ENCODE measurements around the gene TMPRSS6. TPM values are rescaled to one million over a fixed set of nuclear protein-coding genes. Genes with fewer than 3 reads are reported as not detected.

The TMPRSS6 gene
- total and polyA plus RNA-seq, 2 of the 8 experiments (the other 6 are each of a cell fraction or from before 2014, with no cell fraction given), result 0.02 TPM; not detected in 1

GRCh38 chr22:37094239-37094638 is 15.3 kb downstream of the TMPRSS6 start:
- Histone ChIP-seq H3K9ac (replicated peaks in 1 of 4; ENCODE audit: extremely low read depth in 1 of 4, low read depth in 3 of 4, low read length in 3 of 4) (no peak overlapping the region), H2BK12ac (ENCODE audit: low read depth, low read length) (no peak overlapping the region), H3K36me3 (ENCODE audit: control insufficient read depth in 2 of 4, insufficient read depth in 4 of 4, low read length in 3 of 4) (no peaks in the 10 kb centered on the region), H3K23ac (ENCODE audit: insufficient read length) (no peak overlapping the region), H4K20me1 (replicated peaks in 1 of 2; ENCODE audit: control insufficient read depth in 1 of 2, insufficient read depth in 2 of 2, low read length in 2 of 2) (no peaks in the 10 kb centered on the region), H3K18ac (ENCODE audit: extremely low read depth, low read length) (no peak overlapping the region), H2BK5ac (ENCODE audit: low read depth, low read length) (no peak overlapping the region), H3K23me2 (ENCODE audit: low read depth, low read length) (no peaks in the 10 kb centered on the region), H3K14ac (ENCODE audit: insufficient read length) (no peak overlapping the region), H4K8ac (ENCODE audit: extremely low read depth, insufficient read depth, low read length) (no peak overlapping the region), H3K9me3 (ENCODE audit: insufficient read depth in 2 of 2, low read depth in 1 of 2, low read length in 1 of 2) (no peaks in the 10 kb centered on the region), H3K79me2 (ENCODE audit: control insufficient read depth in 1 of 2, insufficient read depth in 2 of 2, low read length in 2 of 2) (no peaks in the 10 kb centered on the region), H3K4me2 (ENCODE audit: insufficient read depth in 1 of 2, low read depth in 2 of 2, low read length in 2 of 2) (no peak overlapping the region), H3K4me3 (ENCODE audit: extremely low read depth in 1 of 4, insufficient read depth in 2 of 4, low read depth in 3 of 4, low read length in 4 of 4) (no peak overlapping the region), H3K4me1 (replicated peaks in 1 of 4; ENCODE audit: control insufficient read depth in 3 of 4, insufficient read depth in 4 of 4, low read length in 3 of 4) (no peaks in the 10 kb centered on the region; a peak in 2 of 7 replicates), H3K56ac (replicated peaks; ENCODE audit: insufficient read length, low read depth, low read length) (no peak overlapping the region), H4K5ac (ENCODE audit: insufficient read length, low read depth, low read length) (no peak overlapping the region), H3K27ac (ENCODE audit: low read depth, low read length) (no peak overlapping the region), H3K27me3 (replicated peaks in 1 of 4; ENCODE audit: control insufficient read depth in 3 of 4, extremely low read depth in 1 of 4, insufficient read depth in 3 of 4, low read length in 3 of 4) (peaks cover 0 to 7% (median 1%) of the 10 kb centered on the region in 4 experiments; a peak in 1 of 7 replicates), H3K79me1 (ENCODE audit: low read depth, low read length) (no peaks in the 10 kb centered on the region), H2AK5ac (ENCODE audit: low read depth, low read length) (no peak overlapping the region), H2AFZ (ENCODE audit: low read length) (no peak overlapping the region), H2BK120ac (replicated peaks; ENCODE audit: low read depth, low read length) (no peak overlapping the region), H3K4ac (replicated peaks; ENCODE audit: insufficient read length, low read depth, low read length) (no peak overlapping the region), H4K91ac (replicated peaks; ENCODE audit: insufficient read length, low read length) (no peak overlapping the region), H2BK20ac (ENCODE audit: low read length) (no peak overlapping the region), H2BK15ac (ENCODE audit: low read length) (no peak overlapping the region)
- WGBS, 2 experiments (ENCODE audit: extremely low coverage in 1 of 2, insufficient coverage in 1 of 2, insufficient read length in 1 of 2, insufficient replicate concordance in 2 of 2, low coverage in 1 of 2, low lambda C conversion rate in 2 of 2, missing lambda C conversion rate in 1 of 2), result 94% methylated on average over 1 of the region's 1 CpG; no CpG with 5 or more reads in 1 of the 2 experiments
- CTCF ChIA-PET (ENCODE audit: partially characterized antibody), result interaction anchor here (0.8 to 1.0 kb wide), 3 partner anchors 17 to 32 kb away, joined by 3 to 5 read pairs (median 3); no protein-coding TSS in a partner anchor
- DNase-seq (ENCODE audit: low read depth in 1 of 2, low spot score in 2 of 2) (no peak), FAIRE-seq (no peak)
- POLR2A ChIA-PET (ENCODE audit: partially characterized antibody), result no interaction called here
- TF ChIP-seq ZNF274 (IDR thresholded peaks at IDR 0.05; ENCODE audit: borderline replicate concordance, extremely low read depth, low read length) (no peak), SP4 (IDR thresholded peaks at IDR 0.05; ENCODE audit: low read length) (no peak), CHD1 (IDR thresholded peaks at IDR 0.05; ENCODE audit: low read depth, low read length) (no peak), RNF2 (IDR thresholded peaks at IDR 0.05; ENCODE audit: borderline replicate concordance, low read depth, low read length, missing control alignments, poor library complexity, severe bottlenecking) (no peak), CREB1 (IDR thresholded peaks at IDR 0.05) (no peak), SIRT6 (IDR thresholded peaks at IDR 0.05; ENCODE audit: low read length) (no peak), KDM4A (IDR thresholded peaks at IDR 0.05; ENCODE audit: low read depth, low read length, severe bottlenecking) (no peak), SUZ12 (IDR thresholded peaks at IDR 0.05; ENCODE audit: low read length) (no peak), NANOG (IDR thresholded peaks at IDR 0.05; ENCODE audit: insufficient read depth, low read depth, low read length, poor library complexity, severe bottlenecking) (no peak), MAFK (IDR thresholded peaks at IDR 0.05; ENCODE audit: low read depth, low read length) (no peak), RBBP5 (IDR thresholded peaks at IDR 0.05; ENCODE audit: borderline replicate concordance, low read depth, low read length) (no peak), CBX8 (IDR thresholded peaks at IDR 0.05; ENCODE audit: borderline replicate concordance, low read depth, low read length) (no peak), KDM5A (IDR thresholded peaks at IDR 0.05; ENCODE audit: low read length) (no peak), HDAC2 (IDR thresholded peaks at IDR 0.05; ENCODE audit: borderline replicate concordance in 1 of 2, low read depth in 2 of 2, low read length in 2 of 2) (no peak), CBX5 (IDR thresholded peaks at IDR 0.05; ENCODE audit: low read depth, low read length) (no peak)
